Vagina (tissue), 2 donors: ENCODE data around the gene GGA1.

Source experiments
- POLR2A ChIP-seq, 2 donors: fragments of 450-650 bp; IDR thresholded peaks; one replicate each; pipeline ENCODE4 v1.6.1; 2017; ENCODE audit warnings: antibody characterized with exemption in 2 of 2, mild to moderate bottlenecking in 2 of 2, moderate library complexity in 2 of 2
- TF ChIP-seq, protein P1 (sequence below), 3 experiments: fragments of 450-650 bp in 2 of 3; fragments of 200-600 bp in 1 of 3; sonication (generic) in 1 of 3; IDR thresholded peaks; one replicate each; pipeline ENCODE4 v1.5.1; 2017 to 2019; ENCODE audit warnings: antibody characterized with exemption in 3 of 3, mild to moderate bottlenecking in 2 of 3, moderate library complexity in 2 of 3

DNA sequence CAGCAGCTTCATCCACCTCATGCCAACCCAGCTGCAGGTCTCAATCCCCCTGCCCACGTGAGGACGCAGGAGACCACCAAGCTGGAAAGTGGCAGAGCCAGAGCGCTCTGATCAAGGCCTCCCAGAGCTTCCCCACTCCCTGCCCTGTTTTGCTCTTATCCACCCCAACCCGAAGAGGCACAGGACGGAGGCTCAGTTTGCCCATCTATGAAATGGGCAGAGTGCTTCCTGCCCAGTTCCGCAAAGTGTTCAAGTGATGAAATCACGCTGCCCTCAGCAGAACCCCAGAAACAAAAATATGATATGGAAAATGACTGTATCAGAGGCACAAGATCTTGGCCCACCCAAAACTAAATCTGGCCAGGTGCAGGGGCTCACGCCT lies 36.7 kb upstream of the GGA1 start:
- TF ChIP-seq, protein P1, sequence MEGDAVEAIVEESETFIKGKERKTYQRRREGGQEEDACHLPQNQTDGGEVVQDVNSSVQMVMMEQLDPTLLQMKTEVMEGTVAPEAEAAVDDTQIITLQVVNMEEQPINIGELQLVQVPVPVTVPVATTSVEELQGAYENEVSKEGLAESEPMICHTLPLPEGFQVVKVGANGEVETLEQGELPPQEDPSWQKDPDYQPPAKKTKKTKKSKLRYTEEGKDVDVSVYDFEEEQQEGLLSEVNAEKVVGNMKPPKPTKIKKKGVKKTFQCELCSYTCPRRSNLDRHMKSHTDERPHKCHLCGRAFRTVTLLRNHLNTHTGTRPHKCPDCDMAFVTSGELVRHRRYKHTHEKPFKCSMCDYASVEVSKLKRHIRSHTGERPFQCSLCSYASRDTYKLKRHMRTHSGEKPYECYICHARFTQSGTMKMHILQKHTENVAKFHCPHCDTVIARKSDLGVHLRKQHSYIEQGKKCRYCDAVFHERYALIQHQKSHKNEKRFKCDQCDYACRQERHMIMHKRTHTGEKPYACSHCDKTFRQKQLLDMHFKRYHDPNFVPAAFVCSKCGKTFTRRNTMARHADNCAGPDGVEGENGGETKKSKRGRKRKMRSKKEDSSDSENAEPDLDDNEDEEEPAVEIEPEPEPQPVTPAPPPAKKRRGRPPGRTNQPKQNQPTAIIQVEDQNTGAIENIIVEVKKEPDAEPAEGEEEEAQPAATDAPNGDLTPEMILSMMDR (IDR thresholded peaks at IDR 0.05) = no peak
- no peak for TF ChIP-seq POLR2A (IDR thresholded peaks at IDR 0.05)
